SK-N-SH treated with all-trans-retinoic acid at 6 μM for 48 hours (cell line): ENCODE data around the gene TF.

ENCODE experiments used
- ATAC-seq: fragments of 200-7000 bp; cut with Tn5 transposase; 3 replicates; pipeline ENCODE4 v1.9.1; 2020; ENCODE audit warnings: mild to moderate bottlenecking, moderate library complexity
- ARNTL ChIP-seq: fragments of 450-650 bp; formaldehyde crosslinking; IDR thresholded peaks from 2 replicates; pipeline ENCODE4 v1.5.0; 2020; ENCODE audit warnings: low read depth, mild to moderate bottlenecking, moderate library complexity, borderline replicate concordance
- BACH2 ChIP-seq: fragments of 250-450 bp; sonication (Bioruptor Pico); IDR thresholded peaks from 2 replicates; pipeline ENCODE4 v1.9.0; 2021; ENCODE audit warnings: mild to moderate bottlenecking, borderline replicate concordance
- CREB5 ChIP-seq: fragments of 250-450 bp; sonication (Bioruptor Pico); IDR thresholded peaks from 2 replicates; pipeline ENCODE4 v1.5.1; 2020; ENCODE audit warnings: low read depth, mild to moderate bottlenecking, moderate library complexity
- CSDC2 ChIP-seq: fragments of 250-450 bp; sonication (Bioruptor Pico); IDR thresholded peaks from 2 replicates; pipeline ENCODE4 v1.5.0; 2020; ENCODE audit warnings: mild to moderate bottlenecking, moderate library complexity
- ESRRG ChIP-seq: fragments of 250-450 bp; sonication (Bioruptor Pico); IDR thresholded peaks from 2 replicates; pipeline ENCODE4 v1.6.1; 2021; ENCODE audit warnings: mild to moderate bottlenecking
- GLIS3 ChIP-seq: fragments of 250-450 bp; sonication (Bioruptor Pico); IDR thresholded peaks from 2 replicates; pipeline ENCODE4 v1.5.0; 2020; ENCODE audit warnings: mild to moderate bottlenecking, moderate library complexity
- PATZ1 ChIP-seq: fragments of 250-450 bp; sonication (Bioruptor Pico); IDR thresholded peaks from 2 replicates; pipeline ENCODE4 v1.8.0; 2020; ENCODE audit warnings: mild to moderate bottlenecking, moderate library complexity, borderline replicate concordance
- POU6F1 ChIP-seq: fragments of 250-450 bp; sonication (Bioruptor Pico); IDR thresholded peaks from 2 replicates; pipeline ENCODE4 v1.8.0; 2021; ENCODE audit warnings: low read depth, mild to moderate bottlenecking, moderate library complexity, borderline replicate concordance
- PPARA ChIP-seq: fragments of 250-450 bp; sonication (Bioruptor Pico); IDR thresholded peaks from 2 replicates; pipeline ENCODE4 v1.5.0; 2020; ENCODE audit warnings: mild to moderate bottlenecking, borderline replicate concordance
- RARB ChIP-seq: fragments of 250-450 bp; sonication (Bioruptor Pico); IDR thresholded peaks from 2 replicates; pipeline ENCODE4 v1.8.0; 2021; ENCODE audit warnings: mild to moderate bottlenecking, moderate library complexity
- SNAI2 ChIP-seq: fragments of 250-450 bp; sonication (Bioruptor Pico); IDR thresholded peaks from 2 replicates; pipeline ENCODE4 v1.5.0; 2020; ENCODE audit warnings: mild to moderate bottlenecking, moderate library complexity
- TCF4 ChIP-seq: fragments of 250-450 bp; sonication (Bioruptor Pico); IDR thresholded peaks from 2 replicates; pipeline ENCODE4 v1.8.0; 2021; ENCODE audit warnings: mild to moderate bottlenecking, moderate library complexity, borderline replicate concordance
- TOX ChIP-seq: fragments of 250-450 bp; sonication (Bioruptor Pico); IDR thresholded peaks from 2 replicates; pipeline ENCODE4 v1.8.0; 2021; ENCODE audit warnings: mild to moderate bottlenecking, moderate library complexity, borderline replicate concordance
- TSHZ2 ChIP-seq: fragments of 250-450 bp; sonication (Bioruptor Pico); IDR thresholded peaks from 2 replicates; pipeline ENCODE4 v1.5.0; 2020; ENCODE audit warnings: mild to moderate bottlenecking, moderate library complexity
- ZFP3 ChIP-seq: fragments of 250-450 bp; sonication (Bioruptor Pico); IDR thresholded peaks from 2 replicates; pipeline ENCODE4 v1.5.0; 2020; ENCODE audit warnings: mild to moderate bottlenecking, moderate library complexity
- ZFP30 ChIP-seq: fragments of 450-650 bp; formaldehyde crosslinking; IDR thresholded peaks from 2 replicates; pipeline ENCODE4 v1.5.0; 2022; ENCODE audit warnings: mild to moderate bottlenecking, moderate library complexity
- ZNF70 ChIP-seq: fragments of 450-650 bp; formaldehyde crosslinking; IDR thresholded peaks from 2 replicates; pipeline ENCODE4 v1.5.0; 2020; ENCODE audit warnings: mild to moderate bottlenecking, moderate library complexity
- ZNF8 ChIP-seq: fragments of 450-650 bp; formaldehyde crosslinking; IDR thresholded peaks from 2 replicates; pipeline ENCODE4 v1.5.0; 2020; ENCODE audit warnings: mild to moderate bottlenecking, moderate library complexity

The TF gene

GRCh38 chr3:133792171-133792763 is 46.1 kb downstream of the TF start:
- no peak for TF ChIP-seq ZFP30 (CRISPR knock-in tag)
- TF ChIP-seq RARB = no peak
- TF ChIP-seq PPARA (CRISPR knock-in tag) = no peak
- no peak for TF ChIP-seq POU6F1
- TF ChIP-seq ZNF8 (CRISPR knock-in tag) = no peak
- no peak for TF ChIP-seq ESRRG (CRISPR knock-in tag)
- no peak for TF ChIP-seq CREB5 (CRISPR knock-in tag)
- no peak for TF ChIP-seq TSHZ2 (CRISPR knock-in tag)
- TF ChIP-seq ZFP3 (CRISPR knock-in tag) = no peak
- no peak for TF ChIP-seq ARNTL (CRISPR knock-in tag)
- TF ChIP-seq ZNF70 (CRISPR knock-in tag) = no peak
- no peak for TF ChIP-seq GLIS3 (CRISPR knock-in tag)
- no peak for TF ChIP-seq SNAI2 (CRISPR knock-in tag)
- no peak for TF ChIP-seq BACH2 (CRISPR knock-in tag)
- no peak for TF ChIP-seq PATZ1
- TF ChIP-seq CSDC2 (CRISPR knock-in tag) = no peak
- no peak for TF ChIP-seq TCF4
- TF ChIP-seq TOX (CRISPR knock-in tag) = no peak
- TF ChIP-seq, all 23 proteins: peak for 0
- ATAC-seq = no peak

- no peak for ATAC-seq
- TF ChIP-seq TSHZ2 (CRISPR knock-in tag) = no peak
- no peak for TF ChIP-seq ESRRG (CRISPR knock-in tag)
- TF ChIP-seq TCF4 = no peak
Measured at GRCh38 chr3:133797396-133798105, 51.4 kb downstream of the TF start.
